IPS-NIHi7 (cell line): ENCODE results near the gene RAB3D.

Experiments
- DNase-seq: peaks from one replicate; pipeline ENCODE4 v3.0.0; 2012; ENCODE audit warnings: mixed read lengths; ENCODE audit errors: extremely low spot score

The RAB3D gene

DNA sequence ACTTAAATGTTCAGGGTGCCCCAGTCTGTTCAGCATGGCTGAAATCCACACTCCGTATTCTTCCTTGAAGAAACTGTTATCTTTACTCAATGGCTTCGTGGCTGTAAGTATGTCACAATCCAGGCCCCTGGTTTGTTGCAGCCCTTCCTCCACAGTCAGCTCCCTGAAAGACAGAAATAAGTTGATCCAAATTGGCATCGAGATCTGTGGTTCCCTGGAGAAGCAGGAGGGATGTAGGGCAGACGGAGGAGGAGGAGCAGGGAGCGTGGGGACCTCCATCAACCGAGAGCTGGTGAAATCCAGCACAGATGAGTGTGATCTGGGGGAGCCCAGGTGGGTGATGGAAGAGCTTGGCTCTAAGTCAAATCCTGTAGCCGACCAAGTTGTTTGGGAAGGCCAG lies 43.2 kb downstream of the RAB3D start:
- DNase-seq, result no peak

DNA sequence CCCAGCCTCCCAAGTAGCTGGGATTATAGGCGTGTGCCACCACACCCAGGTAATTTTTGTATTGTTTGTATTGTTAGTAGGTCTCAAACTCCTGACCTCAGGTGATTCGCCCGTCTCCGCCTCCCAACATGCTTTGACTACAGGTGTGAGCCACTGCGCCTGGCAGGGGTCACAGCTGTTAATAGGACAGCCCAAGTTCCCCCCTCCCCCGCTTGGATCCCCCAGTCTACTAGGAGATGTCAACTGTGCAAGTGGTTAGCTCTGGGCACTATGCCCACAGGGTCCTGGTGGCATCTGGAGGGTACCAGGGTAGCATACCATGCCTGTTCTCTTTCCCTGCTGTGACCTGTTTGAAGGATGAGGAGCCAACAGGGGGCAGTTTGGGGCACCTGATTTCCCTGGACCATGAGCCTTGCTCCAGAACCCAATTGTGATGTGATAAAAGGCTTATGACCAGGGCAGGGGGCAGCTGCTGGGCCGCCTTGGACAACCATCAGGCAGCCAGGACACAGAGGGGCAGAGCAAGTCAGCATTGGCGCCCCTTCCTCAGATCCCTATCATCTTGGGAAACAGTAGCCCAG lies 43.7 kb downstream of the RAB3D start, which contains the start of gene TSPAN16:
TSS of gene TSPAN16 (plus strand) at position 496 of the 581 bp plus-strand sequence. CDS start 138 bp downstream, outside the sequence.
- DNase-seq, result no peak

DNA sequence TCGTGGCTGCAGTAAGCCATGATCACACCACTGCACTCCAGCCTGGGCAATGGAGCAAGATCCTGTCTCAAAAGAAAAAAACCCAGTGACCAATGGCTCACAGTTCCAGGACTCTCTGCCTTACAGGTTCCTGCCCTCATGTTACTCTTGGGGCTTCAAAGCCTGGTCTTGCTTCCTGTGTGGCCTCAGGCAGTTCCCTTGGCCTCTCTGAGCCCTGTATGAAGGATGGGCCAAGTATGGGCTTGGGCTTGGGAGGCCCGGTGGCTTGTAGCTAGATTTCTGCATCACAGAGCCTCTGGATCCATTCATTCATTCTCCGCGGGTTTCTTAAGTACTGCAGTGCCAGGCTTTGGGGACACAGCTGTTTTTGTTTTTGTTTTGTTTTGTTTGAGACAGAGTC lies 44.3 kb downstream of the RAB3D start:
- DNase-seq, result no peak

DNA sequence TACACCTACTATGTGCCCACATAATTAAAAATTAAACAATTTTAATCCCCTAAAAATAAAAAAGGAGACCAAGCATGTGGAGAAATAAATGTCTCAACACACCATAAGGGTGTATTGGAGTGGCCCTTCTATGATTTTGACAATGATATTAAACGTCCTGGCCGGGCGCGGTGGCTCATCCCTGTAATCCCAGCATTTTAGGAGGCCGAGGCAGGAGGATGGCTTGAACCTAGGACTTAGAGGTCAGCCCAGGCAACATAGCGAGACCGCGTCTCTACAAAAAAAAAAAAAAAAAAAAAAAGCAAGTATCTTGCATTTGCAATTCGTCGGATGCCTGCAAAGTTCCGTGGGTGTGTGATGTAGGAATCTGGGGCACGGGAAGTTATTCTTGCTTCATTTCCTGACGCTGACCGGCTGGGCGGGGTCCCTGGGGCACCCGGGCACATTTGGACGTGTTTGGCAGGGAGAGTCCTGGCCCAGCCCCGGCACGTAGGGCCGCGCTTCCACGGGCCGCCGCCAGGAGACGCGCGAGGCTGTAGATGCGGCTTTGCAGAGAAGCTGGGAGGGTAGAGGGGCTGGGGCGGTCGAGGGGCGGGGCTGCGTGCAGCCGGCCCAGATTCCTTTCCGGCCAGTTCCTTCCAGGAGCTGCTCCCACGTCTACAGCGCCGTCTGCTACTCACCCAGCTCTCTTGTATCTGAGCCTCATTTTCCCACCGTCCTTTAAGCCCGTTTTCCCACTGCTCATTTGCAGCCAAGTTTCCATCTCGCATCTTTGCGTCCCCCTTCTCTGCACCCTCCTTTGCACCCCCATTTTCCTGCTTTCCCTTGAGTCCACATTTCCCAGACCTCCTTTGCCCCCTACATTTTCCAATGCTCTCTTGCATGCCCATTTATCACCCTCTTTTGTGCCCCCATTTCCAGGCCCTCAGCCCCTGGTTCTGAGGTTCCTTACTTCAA lies 45.7 kb downstream of the RAB3D start:
- peak; percentile 99 for DNase-seq

DNA sequence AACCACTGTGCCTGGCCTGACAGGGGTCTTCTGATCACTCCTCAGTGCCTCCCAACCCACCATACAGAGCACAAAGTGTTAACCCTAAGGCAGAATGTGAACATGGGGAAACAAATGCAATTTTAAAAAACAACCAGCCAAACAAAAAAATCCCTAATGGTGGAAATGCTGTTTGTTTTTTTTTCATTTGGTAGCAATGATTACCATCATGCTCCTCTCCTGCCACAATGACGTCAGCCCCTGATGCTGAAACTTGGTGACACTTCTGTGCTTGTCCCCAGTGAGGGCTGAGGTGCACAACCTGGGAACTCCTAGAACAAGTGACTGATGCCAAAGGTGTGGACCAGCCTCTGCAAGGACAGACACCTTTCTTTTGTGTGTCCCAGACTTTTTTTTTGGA lies 47.5 kb downstream of the RAB3D start:
- no peak for DNase-seq

DNA sequence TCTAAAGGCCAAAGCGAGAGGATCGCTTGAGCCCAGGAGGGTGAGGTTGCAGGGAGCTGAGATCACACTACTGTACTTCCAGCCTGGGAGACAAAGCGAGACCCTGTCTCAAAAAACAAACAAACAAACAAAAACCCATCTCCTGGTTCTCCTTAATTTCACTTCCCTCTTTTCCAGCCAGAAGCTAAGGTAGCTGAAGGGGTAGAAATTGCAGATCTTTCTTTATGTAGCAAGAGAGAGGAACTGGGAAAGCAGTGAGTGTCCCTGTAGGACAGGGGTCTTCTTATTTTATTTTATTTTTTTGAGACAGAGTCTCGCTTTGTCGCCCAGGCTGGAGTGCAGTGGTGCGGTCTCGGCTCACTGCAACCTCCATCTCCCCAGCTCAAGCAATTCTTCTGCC lies 48.0 kb downstream of the RAB3D start:
- DNase-seq, result no peak

DNA sequence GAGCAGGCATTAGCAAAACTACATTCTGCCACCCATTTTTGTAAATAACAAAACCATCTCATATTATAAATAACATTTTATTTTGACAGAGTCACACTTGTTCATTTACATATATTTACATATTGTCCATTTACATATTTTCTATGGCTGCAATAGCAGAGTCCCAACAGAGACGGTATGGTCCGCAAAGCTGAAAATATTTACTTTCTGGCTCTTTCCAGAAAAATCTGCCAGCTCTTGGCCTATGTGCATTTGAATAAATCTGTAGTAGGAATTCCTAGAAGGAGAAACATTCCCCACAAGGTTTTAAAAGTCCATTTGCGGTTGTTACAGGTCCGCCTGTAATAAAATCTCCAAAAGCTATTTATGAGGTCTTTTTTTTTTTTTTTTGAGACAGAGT lies 49.2 kb downstream of the RAB3D start:
- no peak for DNase-seq

DNA sequence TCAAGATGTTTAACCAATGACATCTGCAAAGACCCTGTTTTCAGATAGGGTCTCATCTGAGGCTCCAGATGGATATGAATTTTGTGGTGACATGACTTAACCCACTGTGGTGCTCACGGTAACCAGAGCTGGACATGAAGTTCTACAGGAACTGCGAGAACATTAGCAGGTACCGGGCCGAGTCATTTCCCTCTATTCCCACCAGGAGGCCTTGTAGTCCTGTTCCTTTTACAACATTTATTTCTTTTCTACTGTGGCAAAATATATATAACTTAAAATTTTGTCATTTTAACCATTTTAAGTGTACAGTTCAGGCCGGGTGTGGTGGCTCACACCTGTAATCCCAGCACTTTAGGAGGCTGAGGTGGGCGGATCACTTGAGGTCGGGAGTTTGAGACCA lies 51.1 kb downstream of the RAB3D start:
- DNase-seq, result no peak

DNA sequence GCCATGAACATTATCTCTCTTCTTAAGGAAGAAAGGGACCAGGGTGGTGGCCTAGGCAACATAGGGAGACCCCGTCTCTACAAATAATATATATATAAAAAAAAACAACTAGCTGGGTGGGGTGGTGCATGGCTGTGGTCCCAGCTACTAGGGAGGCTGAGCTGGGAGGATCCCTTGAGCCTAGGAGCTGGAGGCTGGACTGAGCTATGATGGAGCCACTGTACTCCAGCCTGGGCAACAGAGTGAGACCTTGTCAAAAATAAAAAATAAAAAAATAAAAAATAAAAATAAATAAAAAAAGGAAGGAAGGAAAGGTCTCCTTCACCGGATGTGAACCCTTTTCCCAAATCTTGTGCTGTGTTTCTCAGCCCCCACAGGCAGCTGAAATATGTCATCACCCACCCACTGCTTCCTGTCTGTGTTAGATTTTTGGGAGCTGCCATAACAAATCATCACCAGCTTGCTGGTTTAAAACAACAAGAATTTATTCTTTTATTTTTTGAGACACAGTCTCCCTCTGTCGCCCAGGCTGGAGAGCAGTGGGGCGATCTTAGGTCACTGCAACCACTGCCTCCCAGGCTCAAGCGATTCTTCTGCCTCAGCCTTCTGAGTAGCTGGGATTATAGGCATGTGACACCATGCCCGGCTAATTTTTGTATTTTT lies 53.0 kb downstream of the RAB3D start:
- no peak for DNase-seq

DNA sequence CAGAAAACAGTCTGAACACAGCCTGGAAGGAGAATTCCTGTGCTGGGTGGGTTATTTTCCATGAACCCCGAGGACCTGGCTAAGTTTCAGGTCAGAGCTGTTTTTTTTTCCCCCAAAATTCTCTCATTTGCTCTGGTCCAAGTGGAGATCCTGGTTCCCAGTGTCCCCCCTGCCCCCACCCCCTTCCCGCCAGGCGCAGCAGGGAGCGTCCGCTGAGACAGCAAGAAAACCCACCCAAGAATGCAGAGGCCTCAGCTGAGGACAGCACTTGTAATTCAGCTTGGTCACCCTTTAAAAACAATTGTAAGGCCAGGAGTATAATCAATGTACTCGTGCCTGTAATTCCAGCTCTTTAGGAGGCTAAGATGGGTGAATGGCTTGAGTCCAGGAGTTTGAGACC lies 54.9 kb downstream of the RAB3D start:
- DNase-seq, result no peak

DNA sequence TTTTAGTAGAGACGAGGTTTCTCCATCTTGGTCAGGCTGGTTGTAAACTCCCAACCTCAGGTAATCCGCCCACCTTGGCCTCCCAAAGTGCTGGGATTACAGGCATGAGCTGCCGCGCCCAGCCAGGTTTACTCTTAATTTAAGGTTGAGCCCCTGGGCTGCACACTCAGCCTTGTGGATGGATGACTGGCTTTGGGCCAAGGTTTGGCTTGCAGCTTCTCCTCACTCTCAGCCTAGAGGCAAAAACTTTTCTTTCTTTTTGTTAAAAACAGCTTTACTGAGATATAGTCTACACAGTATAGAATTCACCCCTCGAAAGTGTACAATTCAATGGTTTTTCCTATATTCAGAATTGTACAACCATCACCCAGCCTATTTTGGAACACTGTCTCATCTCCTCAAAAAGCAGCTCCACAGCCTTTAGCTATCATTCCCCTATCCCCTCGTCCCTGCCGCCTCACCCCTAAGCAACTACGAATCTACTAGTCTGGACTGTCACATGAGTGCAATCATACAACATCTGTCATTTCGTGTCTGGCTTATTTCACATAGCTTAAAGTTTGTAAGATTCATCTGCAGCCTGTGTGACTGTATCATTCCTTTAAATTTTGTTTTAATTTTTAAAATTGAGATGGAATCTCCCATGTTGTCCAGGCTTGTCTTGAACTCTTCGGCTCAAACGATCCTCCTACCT lies 58.0 kb downstream of the RAB3D start:
- no peak for DNase-seq

DNA sequence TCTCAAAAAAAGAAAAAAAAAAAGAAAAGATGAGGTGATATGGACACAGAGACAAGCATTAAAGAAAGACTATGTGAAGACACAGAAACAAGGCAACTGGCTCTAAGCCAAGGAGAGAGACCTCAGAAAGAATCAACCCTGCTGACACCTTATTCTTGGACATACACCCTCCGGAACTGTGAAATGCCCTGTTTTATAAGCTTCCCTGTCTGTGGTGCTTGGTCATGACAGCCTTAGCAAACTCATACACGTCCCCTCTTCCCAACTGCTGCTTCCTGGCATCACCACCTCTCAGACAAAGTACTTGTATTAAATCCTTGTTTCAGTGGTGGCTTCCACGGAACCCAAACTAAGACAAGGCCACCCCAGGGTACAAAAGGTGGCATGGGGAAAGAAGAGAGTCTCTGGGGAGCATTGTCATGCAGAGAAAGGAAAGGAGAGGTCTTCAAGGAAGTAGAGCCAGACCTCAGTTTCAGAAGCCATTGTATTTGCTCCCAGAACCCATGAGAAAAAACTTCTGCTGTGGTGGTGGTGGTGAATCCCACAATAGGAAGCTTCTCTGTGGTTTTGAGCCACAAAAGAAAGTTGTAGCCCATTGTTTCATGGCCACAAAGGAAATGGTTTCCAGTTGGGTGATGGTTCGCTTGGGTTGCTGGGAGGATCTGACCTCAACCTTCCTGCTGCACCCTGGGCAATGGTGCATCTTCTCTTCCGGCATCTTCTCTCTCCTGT lies 59.8 kb downstream of the RAB3D start:
- no peak for DNase-seq

DNA sequence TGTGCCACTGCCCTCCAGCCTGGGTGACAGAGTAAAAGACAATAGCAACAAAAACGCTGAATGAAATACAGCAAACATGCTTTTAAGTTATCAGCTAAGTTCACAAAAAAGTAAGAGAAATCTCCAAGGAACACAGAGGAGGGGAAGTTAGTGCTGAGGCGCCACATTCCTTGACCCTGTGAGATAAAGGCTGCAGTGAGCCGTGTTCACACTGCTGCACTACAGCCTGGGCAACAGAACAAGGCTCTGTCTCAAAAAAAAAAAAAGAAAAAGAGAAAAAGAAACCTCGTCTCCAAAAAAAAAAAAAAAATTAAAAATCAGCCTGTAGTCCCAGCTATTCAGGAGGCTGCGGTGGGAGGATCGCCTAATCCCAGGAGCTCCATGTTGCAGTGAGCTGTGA lies 60.8 kb downstream of the RAB3D start:
- no peak for DNase-seq

DNA sequence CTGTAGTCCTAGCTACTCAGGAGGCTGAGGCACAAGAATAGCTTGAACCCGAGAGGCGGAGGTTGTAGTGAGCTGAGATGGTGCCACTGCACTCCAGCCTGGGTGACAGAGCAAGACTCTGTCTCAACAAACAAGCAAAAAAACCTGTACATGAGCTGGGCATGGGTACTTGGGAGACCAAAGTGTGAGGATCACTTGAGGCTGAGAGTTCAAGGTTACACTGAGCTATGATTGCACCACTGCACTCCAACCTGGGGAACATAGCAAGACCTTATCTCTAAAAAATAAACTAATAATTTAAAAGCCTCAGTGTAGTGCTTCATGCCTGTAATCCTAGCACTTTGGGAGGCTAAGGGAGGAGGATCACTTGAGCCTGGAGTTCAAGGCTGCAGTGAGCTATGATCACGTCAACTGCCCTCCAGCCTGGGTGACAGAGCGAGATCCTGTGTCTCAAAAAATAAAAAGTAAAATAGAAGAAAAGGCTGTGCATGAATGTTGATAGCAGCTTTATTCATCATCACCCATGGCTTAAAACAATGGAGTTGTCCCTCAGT lies 64.8 kb downstream of the RAB3D start:
- DNase-seq, result no peak

DNA sequence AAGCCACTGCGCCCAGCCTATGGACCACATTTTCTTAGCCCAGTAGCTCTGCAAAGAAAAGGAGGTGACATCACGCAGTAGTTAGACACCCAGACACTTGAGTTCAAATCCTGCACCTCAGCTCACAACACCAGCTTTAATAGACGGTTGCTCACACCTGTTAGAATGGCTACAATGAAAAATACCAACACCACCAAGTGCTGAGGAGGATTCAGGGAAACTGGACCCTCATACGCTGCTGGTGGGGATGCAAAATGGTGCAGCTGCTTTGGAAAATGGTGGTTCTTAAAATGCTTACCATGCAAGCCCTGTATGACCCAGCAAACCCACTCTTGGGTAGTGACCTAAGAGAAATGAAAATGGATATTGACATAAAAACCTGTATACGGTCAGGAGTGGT lies 65.5 kb downstream of the RAB3D start:
- no peak for DNase-seq

DNA sequence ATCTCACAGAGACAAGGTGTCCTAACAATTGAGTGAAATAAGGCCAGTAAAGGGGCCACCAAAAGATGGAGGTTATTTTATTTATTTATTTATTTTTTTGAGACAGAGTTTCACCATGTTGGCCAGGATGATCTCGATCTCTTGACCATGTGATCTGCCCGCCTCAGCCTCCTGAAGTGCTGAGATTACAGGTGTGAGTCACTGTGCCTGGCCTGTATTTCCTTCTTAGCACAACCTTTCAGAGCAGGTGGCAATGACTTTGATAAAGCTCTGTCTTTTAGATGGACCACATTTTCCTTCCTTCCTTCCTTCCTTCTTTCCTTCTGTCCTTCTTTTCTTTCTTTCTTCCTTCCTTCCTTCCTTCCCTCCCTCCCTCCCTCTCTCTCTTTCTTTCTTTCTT lies 66.2 kb downstream of the RAB3D start:
- no peak for DNase-seq
